Measurements from ENCODE around the gene KIAA1210.

GRCh38 chrX:119028733-119029330 lies 98.8 kb downstream of the KIAA1210 start:
- TF ChIP-seq ZNF331 (CRISPR knock-in tag; IDR thresholded peaks at IDR 0.05; ENCODE audit: low read depth) (no peak), CTCF (conservative IDR thresholded peaks at IDR 0.05; ENCODE audit: low read depth in 2 of 2) (no peak), EZH2 (IDR thresholded peaks at IDR 0.05; ENCODE audit: low read depth, unreplicated experiment) (no peak), POLR2AphosphoS5 (IDR thresholded peaks at IDR 0.05; ENCODE audit: low read depth) (no peak), ETS1 (IDR thresholded peaks at IDR 0.05) (no peak), EZH2phosphoT487 (IDR thresholded peaks at IDR 0.05; ENCODE audit: unreplicated experiment) (no peak), JUNB (IDR thresholded peaks at IDR 0.05; ENCODE audit: unreplicated experiment) (no peak), CREB1 (CRISPR knock-in tag; IDR thresholded peaks at IDR 0.05; ENCODE audit: low read depth) (no peak), STAT1 (IDR thresholded peaks at IDR 0.05; ENCODE audit: unreplicated experiment) (no peak), ZNF114 (CRISPR knock-in tag; IDR thresholded peaks at IDR 0.05) (no peak)
- TF ChIP-seq, protein P1, sequence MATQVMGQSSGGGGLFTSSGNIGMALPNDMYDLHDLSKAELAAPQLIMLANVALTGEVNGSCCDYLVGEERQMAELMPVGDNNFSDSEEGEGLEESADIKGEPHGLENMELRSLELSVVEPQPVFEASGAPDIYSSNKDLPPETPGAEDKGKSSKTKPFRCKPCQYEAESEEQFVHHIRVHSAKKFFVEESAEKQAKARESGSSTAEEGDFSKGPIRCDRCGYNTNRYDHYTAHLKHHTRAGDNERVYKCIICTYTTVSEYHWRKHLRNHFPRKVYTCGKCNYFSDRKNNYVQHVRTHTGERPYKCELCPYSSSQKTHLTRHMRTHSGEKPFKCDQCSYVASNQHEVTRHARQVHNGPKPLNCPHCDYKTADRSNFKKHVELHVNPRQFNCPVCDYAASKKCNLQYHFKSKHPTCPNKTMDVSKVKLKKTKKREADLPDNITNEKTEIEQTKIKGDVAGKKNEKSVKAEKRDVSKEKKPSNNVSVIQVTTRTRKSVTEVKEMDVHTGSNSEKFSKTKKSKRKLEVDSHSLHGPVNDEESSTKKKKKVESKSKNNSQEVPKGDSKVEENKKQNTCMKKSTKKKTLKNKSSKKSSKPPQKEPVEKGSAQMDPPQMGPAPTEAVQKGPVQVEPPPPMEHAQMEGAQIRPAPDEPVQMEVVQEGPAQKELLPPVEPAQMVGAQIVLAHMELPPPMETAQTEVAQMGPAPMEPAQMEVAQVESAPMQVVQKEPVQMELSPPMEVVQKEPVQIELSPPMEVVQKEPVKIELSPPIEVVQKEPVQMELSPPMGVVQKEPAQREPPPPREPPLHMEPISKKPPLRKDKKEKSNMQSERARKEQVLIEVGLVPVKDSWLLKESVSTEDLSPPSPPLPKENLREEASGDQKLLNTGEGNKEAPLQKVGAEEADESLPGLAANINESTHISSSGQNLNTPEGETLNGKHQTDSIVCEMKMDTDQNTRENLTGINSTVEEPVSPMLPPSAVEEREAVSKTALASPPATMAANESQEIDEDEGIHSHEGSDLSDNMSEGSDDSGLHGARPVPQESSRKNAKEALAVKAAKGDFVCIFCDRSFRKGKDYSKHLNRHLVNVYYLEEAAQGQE (IDR thresholded peaks at IDR 0.05; ENCODE audit: unreplicated experiment), result no peak

Measured in GM23338 (cell line).